Superior temporal gyrus (tissue), 1 donor: ENCODE measurements around the gene ZNF322.

Source experiments
- DNase-seq: peaks from one replicate; pipeline ENCODE4 v3.0.0-alpha.2; 2016; ENCODE audit errors: extremely low spot score

Gene ZNF322

DNA sequence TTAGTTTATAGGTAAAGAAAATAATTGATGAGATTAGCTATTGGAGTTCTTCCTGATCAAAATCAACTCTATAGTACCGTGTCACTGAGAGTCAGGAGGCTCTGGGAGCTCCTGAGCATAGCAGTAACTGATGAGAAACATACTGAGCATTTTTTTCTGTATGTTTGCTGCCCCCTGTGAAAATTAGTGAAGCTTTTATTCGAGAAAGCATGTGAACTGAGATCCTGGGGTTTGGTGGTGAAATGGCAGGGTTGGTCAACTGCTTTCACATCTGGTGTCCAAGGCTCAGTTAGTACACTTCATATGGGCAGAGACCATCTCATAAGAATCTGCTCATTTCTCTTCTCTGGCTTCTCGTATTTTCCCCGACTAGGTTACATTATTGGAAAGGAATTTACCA is 66.9 kb downstream of the ZNF322 start:
- DNase-seq: no peak

DNA sequence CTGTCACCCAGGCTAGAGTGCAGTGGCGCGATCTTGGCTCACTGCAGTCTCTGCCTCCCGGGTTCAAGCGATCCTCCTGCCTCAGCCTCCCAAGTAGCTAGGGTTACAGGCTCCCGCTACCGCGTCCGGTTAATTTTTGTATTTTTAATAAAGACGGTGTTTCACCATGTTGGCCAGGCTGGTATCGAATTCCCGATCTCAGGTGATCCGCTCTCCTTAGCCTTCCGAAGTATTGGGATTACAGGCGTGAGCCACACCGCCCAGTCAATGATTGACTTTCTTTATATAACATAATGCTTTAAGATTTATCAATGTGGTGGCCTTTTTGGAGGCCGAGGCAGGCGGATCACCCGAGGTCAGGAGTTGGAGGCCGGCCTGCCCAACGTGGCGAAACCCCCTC is 70.6 kb downstream of the ZNF322 start:
- no peak for DNase-seq
